Measurements from ENCODE around the gene LRRIQ1. TPM values are rescaled to one million over a fixed set of nuclear protein-coding genes. Genes with fewer than 3 reads are reported as not detected.
A peak's percentile ranks its signal among the peaks of the same experiment; 100 is the strongest.

LRRIQ1 gene
- total RNA-seq, 8 experiments from 2014 or later, result 0.15 to 34.1 (median 3.6) TPM

- WGBS, 10 experiments, result 38 to 98% (median 68%) methylated on average over 4 to 28 of the region's 37 CpGs; no CpG with 5 or more reads in 3 of the 10 experiments
- ATAC-seq (replicated peaks in 6 of 8), result no peak
- in situ Hi-C loops (cut with MboI; ENCODE audit: low pct_unique_long_range_greater_than_20kb in 2 of 9, low sequenced_read_pairs in 9 of 9, unreplicated experiment in 9 of 9), result no loop called here
- H3K27ac ChIP-seq, result no peak overlapping the region
- peaks cover 0 to 6% of the 10 kb centered on the region in 2 donors for H3K4me1 ChIP-seq (replicated peaks in 1 of 2)
- H3K4me3 ChIP-seq, result peak overlapping the region; percentile 47 to 64 (median 52)
Measured at GRCh38 chr12:85278598-85279448, 242.7 kb downstream of the LRRIQ1 start.

- in situ Hi-C loops (cut with MboI; ENCODE audit: low pct_unique_long_range_greater_than_20kb in 2 of 9, low sequenced_read_pairs in 9 of 9, unreplicated experiment in 9 of 9), result no loop called here
- Histone ChIP-seq H3K4me3 (peak overlapping the region; percentile 47 to 64 (median 52)), H3K4me1 (replicated peaks in 1 of 2) (peaks cover 0 to 6% of the 10 kb centered on the region in 2 donors), H3K27ac (peak overlapping the region in 1 of 2 donors; percentile 83)
- 7 to 85% (median 20%) methylated on average over 1 to 9 of the region's 44 CpGs; no CpG with 5 or more reads in 4 of the 10 experiments for WGBS, 10 experiments
- peak; percentile 5 to 47 (median 34) for ATAC-seq (replicated peaks in 6 of 8)
Measured at GRCh38 chr12:85279449-85280164, 243.5 kb downstream of the LRRIQ1 start.

- WGBS, 10 experiments, result 0 to 7% (median 0%) methylated on average over 2 to 34 of the region's 49 CpGs; no CpG with 5 or more reads in 1 of the 10 experiments
- in situ Hi-C loops (cut with MboI; ENCODE audit: low pct_unique_long_range_greater_than_20kb in 2 of 9, low sequenced_read_pairs in 9 of 9, unreplicated experiment in 9 of 9), result no loop called here
- Histone ChIP-seq H3K4me3 (peak within 1 kb of the TSS; percentile 47 to 64 (median 52)), H3K4me1 (replicated peaks in 1 of 2) (peaks cover 0 to 6% of the 10 kb centered on the region in 2 donors), H3K27ac (peak within 1 kb of the TSS; percentile 12 to 83)
- peak; percentile 78 to 94 (median 91) for ATAC-seq (replicated peaks in 6 of 8)
Measured at GRCh38 chr12:85280165-85280983, 244.2 kb downstream of the LRRIQ1 start, which contains the start of gene ALX1. Gene ALX1, plus strand, starts transcription at chr12:85280220. Its CDS starts 42 bp downstream, at chr12:85280262.

GRCh38 chr12:85280984-85281630 lies 245.0 kb downstream of the LRRIQ1 start:
- peak overlapping the region in 1 of 2 donors; percentile 83 for H3K27ac ChIP-seq
- no peak for ATAC-seq (replicated peaks in 6 of 8)
- H3K4me1 ChIP-seq (replicated peaks in 1 of 2), result peaks cover 0 to 6% of the 10 kb centered on the region in 2 donors
- in situ Hi-C loops (cut with MboI; ENCODE audit: low pct_unique_long_range_greater_than_20kb in 2 of 9, low sequenced_read_pairs in 9 of 9, unreplicated experiment in 9 of 9), result no loop called here
- H3K4me3 ChIP-seq, result peak overlapping the region; percentile 47 to 64 (median 52)
- 0 to 21% (median 2%) methylated on average over 1 to 15 of the region's 15 CpGs for WGBS, 10 experiments

GRCh38 chr12:85281636-85282312 lies 245.6 kb downstream of the LRRIQ1 start:
- peak overlapping the region in 3 of 5 donors; percentile 52 to 64 (median 58) for H3K4me3 ChIP-seq
- no peak overlapping the region for H3K27ac ChIP-seq
- WGBS, 10 experiments, result 0 to 46% (median 16%) methylated on average over 2 to 11 of the region's 11 CpGs
- in situ Hi-C loops (cut with MboI; ENCODE audit: low pct_unique_long_range_greater_than_20kb in 2 of 9, low sequenced_read_pairs in 9 of 9, unreplicated experiment in 9 of 9), result no loop called here
- H3K4me1 ChIP-seq (replicated peaks in 1 of 2), result peaks cover 0 to 6% of the 10 kb centered on the region in 2 donors
- no peak for ATAC-seq (replicated peaks in 6 of 8)

GRCh38 chr12:85283560-85283959 lies 247.4 kb downstream of the LRRIQ1 start:
- Histone ChIP-seq H3K4me1 (replicated peaks in 1 of 2) (peaks cover 0 to 6% of the 10 kb centered on the region in 2 donors), H3K27ac (no peak overlapping the region), H3K4me3 (no peak overlapping the region)
- in situ Hi-C loops (cut with MboI; ENCODE audit: low pct_unique_long_range_greater_than_20kb in 2 of 9, low sequenced_read_pairs in 9 of 9, unreplicated experiment in 9 of 9), result no loop called here
- 38 to 100% (median 62%) methylated on average over 1 to 6 of the region's 6 CpGs for WGBS, 10 experiments
- ATAC-seq (replicated peaks in 6 of 8), result no peak

Other genes with a start within 250 kb of the LRRIQ1 start
- gene SLC6A15, start 123.6 kb upstream of the LRRIQ1 start, total RNA-seq, result 10 to 100 TPM in 6 of 8 experiments, 1 to 10 TPM in 1, under 1 TPM in 1; 0.92 to 45.4 (median 24.4) TPM
- gene TSPAN19, start 74 bp upstream of the LRRIQ1 start, total RNA-seq, result 1 to 10 TPM in 3 of 8 experiments, under 1 TPM in 2, not detected in 3; 0.62 to 3.1 (median 1.0) TPM
- 1 to 10 TPM in 4 of 8 experiments, not detected in 4; 3.8 to 9.6 (median 5.8) TPM for gene ALX1, start 243.9 kb downstream of the LRRIQ1 start, total RNA-seq

All from motor neuron (in vitro differentiated cells).